HT1080 (cell line): ENCODE results near the gene LRRC58. TPM values are rescaled to one million over a fixed set of nuclear protein-coding genes. Genes with fewer than 3 reads are reported as not detected.

Source experiments
- DNase-seq: peaks from one replicate; pipeline ENCODE4 v3.0.0-alpha.2; 2015; ENCODE audit warnings: low read depth
- total RNA-seq: library from RNA; depleted of rRNA; stranded (reverse); fragments of >200 nt; shearing (Covaris generic); gene quantifications from 2 replicates; pipeline ENCODE4 v1.2.3, GENCODE V29; 2014; rRNA removed

LRRC58 gene
- total RNA-seq, 1 experiment from 2014 or later, result 56.3 TPM

- no peak for DNase-seq
Observed at GRCh38 chr3:120280566-120280965, 68.6 kb downstream of the LRRC58 start.

- no peak for DNase-seq
Observed at GRCh38 chr3:120280026-120280425, 69.1 kb downstream of the LRRC58 start.

GRCh38 chr3:120276767-120277166 lies 72.4 kb downstream of the LRRC58 start:
- DNase-seq, result no peak

GRCh38 chr3:120275618-120276017 lies 73.5 kb downstream of the LRRC58 start:
- DNase-seq, result no peak

- DNase-seq, result peak; percentile 23
Observed at GRCh38 chr3:120274739-120275167, 74.4 kb downstream of the LRRC58 start.

Other genes starting within 250 kb of the LRRC58 start
- gene GPR156, start 64.1 kb downstream of the LRRC58 start, total RNA-seq, result 0.11 and 0.40 TPM in 2 replicates
- 134 and 144 TPM in 2 replicates for gene FSTL1, start 101.6 kb upstream of the LRRC58 start, total RNA-seq
- gene NDUFB4, start 247.0 kb upstream of the LRRC58 start, total RNA-seq, result 188 and 294 TPM in 2 replicates